BJ (cell line): ENCODE measurements around the gene JPT2. TPM values are rescaled to one million over a fixed set of nuclear protein-coding genes. Genes with fewer than 3 reads are reported as not detected.

Experiments
- CTCF ChIA-PET: fragments of 350-600 bp; formaldehyde crosslinking; extraction: SDS; loops from one replicate; lab custom pipeline; 2021; ENCODE audit warnings: antibody characterized with exemption, inconsistent platforms; lab: Yijun Ruan, JAX
- POLR2A ChIA-PET: fragments of 300-600 bp; sonication (Branson Sonifier 250); formaldehyde crosslinking; extraction: SDS; loops from one replicate; lab custom pipeline; 2021; ENCODE audit warnings: antibody characterized with exemption; lab: Charles Lee
- DNase-seq: peaks from one replicate; pipeline ENCODE4 v3.0.0-alpha.2; 2011; ENCODE audit warnings: low read depth
- H3K27me3 ChIP-seq: 2 replicates; pipeline ENCODE4 v1.6.0; 2011; ENCODE audit warnings: low read length; ENCODE audit not compliant: control insufficient read depth, insufficient read depth
- H3K36me3 ChIP-seq: 2 replicates; pipeline ENCODE4 v1.5.1; 2011; ENCODE audit warnings: low read length; ENCODE audit not compliant: control insufficient read depth, insufficient read depth
- H3K4me3 ChIP-seq: 2 replicates; pipeline ENCODE4 v1.5.1; 2011; ENCODE audit warnings: low read depth, mild to moderate bottlenecking, control low read depth, low read length
- CTCF ChIP-seq: IDR thresholded peaks from 2 replicates; pipeline ENCODE4 v1.5.1; 2011; ENCODE audit warnings: low read depth, mild to moderate bottlenecking, control low read depth, inconsistent platforms, low read length, moderate library complexity; ENCODE audit not compliant: insufficient read depth
- polyA plus RNA-seq: library from polyadenylated mRNA; depleted of rRNA; stranded (reverse); fragments of >200 nt; gene quantifications from 2 replicates; pipeline ENCODE4 v1.2.3, GENCODE V29; 2011

JPT2 gene
- polyA plus RNA-seq, 1 experiment, result 46.2 TPM

- no peaks in the 10 kb centered on the region for H3K27me3 ChIP-seq
- CTCF ChIA-PET, result no interaction called here
- POLR2A ChIA-PET, result no interaction called here
- H3K4me3 ChIP-seq, result no peak overlapping the region
- no peak for DNase-seq
- no peak for TF ChIP-seq CTCF
- H3K36me3 ChIP-seq, result peaks cover 20% of the 10 kb centered on the region
These were observed 46.4 kb downstream of the JPT2 start for GRCh38 chr16:1724491-1724890.

DNA sequence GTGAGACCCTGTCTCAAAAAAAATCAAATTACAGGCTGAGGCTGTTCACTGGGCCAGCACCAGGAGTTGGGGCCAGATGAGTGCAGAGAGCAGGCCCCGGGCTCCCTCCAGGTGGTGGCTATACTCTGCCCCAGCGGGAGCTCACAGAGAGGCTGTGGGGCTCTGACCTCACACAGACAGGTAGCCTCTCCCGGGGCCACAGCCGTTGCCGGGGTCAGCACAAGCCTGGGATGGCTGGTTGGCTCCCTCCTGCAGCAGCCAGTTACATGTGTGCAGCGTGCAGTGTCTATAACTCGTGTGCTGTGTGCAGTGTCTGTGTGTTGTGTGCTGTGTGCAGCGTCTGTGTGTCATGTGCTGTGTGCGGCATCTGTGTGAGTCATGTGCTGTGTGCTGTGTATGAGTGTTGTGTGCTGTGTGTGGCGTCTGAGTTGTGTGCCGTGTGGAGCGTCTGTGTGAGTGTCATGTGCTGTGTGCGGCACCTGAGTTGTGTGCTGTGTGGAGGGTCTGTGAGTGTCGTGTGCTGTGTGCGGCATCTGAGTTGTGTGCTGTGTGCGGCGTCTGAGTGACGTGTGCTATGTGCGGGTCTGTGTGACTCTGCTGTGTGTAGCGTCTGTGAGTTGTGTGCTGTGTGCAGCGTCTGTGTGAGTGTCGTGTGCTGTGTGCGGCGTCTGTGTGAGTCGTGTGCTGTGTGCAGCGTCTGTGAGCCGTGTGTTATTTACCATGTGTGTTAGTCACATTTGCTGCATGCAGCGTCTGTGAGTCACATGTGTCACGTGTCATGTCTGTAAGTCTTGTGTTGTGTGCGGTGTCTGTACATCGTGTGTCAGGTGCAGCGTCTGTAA lies 48.8 kb downstream of the JPT2 start:
- DNase-seq, result no peak
- POLR2A ChIA-PET, result no interaction called here
- CTCF ChIA-PET, result interaction anchor here (0.7 to 1.7 kb wide), 3 partner anchors 21 to 49 kb away, joined by 3 to 4 read pairs (median 3); partner anchors contain the start of genes JPT2 and MAPK8IP3
- TF ChIP-seq CTCF, result no peak
- peaks cover 25% of the 10 kb centered on the region for H3K36me3 ChIP-seq
- no peaks in the 10 kb centered on the region for H3K27me3 ChIP-seq
- H3K4me3 ChIP-seq, result no peak overlapping the region

GRCh38 chr16:1727651-1728624 lies 49.9 kb downstream of the JPT2 start:
- POLR2A ChIA-PET, result no interaction called here
- no peak for DNase-seq
- Histone ChIP-seq H3K4me3 (no peak overlapping the region), H3K27me3 (no peaks in the 10 kb centered on the region), H3K36me3 (peaks cover 29% of the 10 kb centered on the region)
- CTCF ChIA-PET, result interaction anchor here (0.7 kb wide), 1 partner anchor 22 kb away, joined by 3 read pairs; the partner anchor contains the start of gene MAPK8IP3
- no peak for TF ChIP-seq CTCF

DNA sequence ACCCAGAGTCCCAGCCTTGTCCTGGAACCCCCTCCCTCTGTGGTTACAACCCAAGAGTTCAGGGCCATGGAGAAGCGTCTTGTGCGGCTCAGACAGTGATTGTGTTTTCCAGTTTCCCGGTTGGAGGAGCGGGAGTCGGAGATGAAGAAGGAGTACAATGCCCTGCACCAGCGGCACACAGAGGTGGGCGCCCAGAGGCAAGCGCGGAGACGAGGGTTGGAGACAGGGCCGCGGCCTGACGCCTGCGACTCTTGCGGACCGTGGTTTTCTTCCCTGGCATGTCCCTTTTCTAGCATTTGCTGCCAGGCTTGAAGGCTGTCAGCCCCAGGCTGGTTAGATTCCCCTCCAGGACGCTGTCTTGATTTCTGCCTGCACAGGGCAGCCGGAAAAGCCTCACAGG lies 50.9 kb downstream of the JPT2 start:
- peaks cover 39% of the 10 kb centered on the region for H3K36me3 ChIP-seq
- H3K27me3 ChIP-seq, result no peaks in the 10 kb centered on the region
- CTCF ChIA-PET, result no interaction called here
- H3K4me3 ChIP-seq, result no peak overlapping the region
- POLR2A ChIA-PET, result no interaction called here
- DNase-seq, result no peak
- no peak for TF ChIP-seq CTCF

- Histone ChIP-seq H3K27me3 (no peaks in the 10 kb centered on the region), H3K36me3 (peaks cover 43% of the 10 kb centered on the region), H3K4me3 (no peak overlapping the region)
- DNase-seq, result no peak
- CTCF ChIA-PET, result no interaction called here
- no peak for TF ChIP-seq CTCF
- POLR2A ChIA-PET, result no interaction called here
These were observed 51.4 kb downstream of the JPT2 start for GRCh38 chr16:1729445-1729844.
